Osteocyte (in vitro differentiated cells): Measurements from ENCODE around the gene BZW2. TPM values are rescaled to one million over a fixed set of nuclear protein-coding genes. Genes with fewer than 3 reads are reported as not detected.
"Not testable (repeated sequence)": the region's sequence is repeated elsewhere in the genome, so short reads cannot be mapped to it uniquely, and the experiment has no call there.

Experiments used
- DNase-seq: peaks from one replicate; pipeline ENCODE4 v3.0.0; 2021; ENCODE audit warnings: mixed read lengths; ENCODE audit not compliant: unreplicated experiment; ENCODE audit errors: extremely low spot score
- H3K27ac Mint-ChIP-seq: one replicate; pipeline ENCODE4 v1.8.0; 2021; ENCODE audit warnings: mild to moderate bottlenecking, mixed read lengths; ENCODE audit not compliant: unreplicated experiment
- H3K27me3 Mint-ChIP-seq: one replicate; pipeline ENCODE4 v1.8.0; 2021; ENCODE audit warnings: mixed read lengths; ENCODE audit not compliant: unreplicated experiment
- H3K36me3 Mint-ChIP-seq: one replicate; pipeline ENCODE4 v1.8.0; 2021; ENCODE audit warnings: mixed read lengths; ENCODE audit not compliant: unreplicated experiment
- H3K4me1 Mint-ChIP-seq: one replicate; pipeline ENCODE4 v1.8.0; 2021; ENCODE audit warnings: mixed read lengths; ENCODE audit not compliant: unreplicated experiment
- H3K4me3 Mint-ChIP-seq: one replicate; pipeline ENCODE4 v1.8.0; 2021; ENCODE audit warnings: mild to moderate bottlenecking, moderate library complexity, mixed read lengths; ENCODE audit not compliant: unreplicated experiment
- H3K9me3 Mint-ChIP-seq: one replicate; pipeline ENCODE4 v1.8.0; 2021; ENCODE audit warnings: mixed read lengths; ENCODE audit not compliant: unreplicated experiment
- CTCF ChIP-seq: fragments of 200-600 bp; sonication (generic); IDR thresholded peaks from 2 replicates; pipeline ENCODE4 v1.5.0; 2021; ENCODE audit warnings: antibody characterized with exemption, mild to moderate bottlenecking, moderate library complexity
- total RNA-seq: library from RNA; stranded (reverse); gene quantifications from 2 replicates; pipeline ENCODE4 v1.2.1, GENCODE V29; 2021

The BZW2 gene
- total RNA-seq, 1 donor from 2014 or later, result 61.3 TPM

DNA sequence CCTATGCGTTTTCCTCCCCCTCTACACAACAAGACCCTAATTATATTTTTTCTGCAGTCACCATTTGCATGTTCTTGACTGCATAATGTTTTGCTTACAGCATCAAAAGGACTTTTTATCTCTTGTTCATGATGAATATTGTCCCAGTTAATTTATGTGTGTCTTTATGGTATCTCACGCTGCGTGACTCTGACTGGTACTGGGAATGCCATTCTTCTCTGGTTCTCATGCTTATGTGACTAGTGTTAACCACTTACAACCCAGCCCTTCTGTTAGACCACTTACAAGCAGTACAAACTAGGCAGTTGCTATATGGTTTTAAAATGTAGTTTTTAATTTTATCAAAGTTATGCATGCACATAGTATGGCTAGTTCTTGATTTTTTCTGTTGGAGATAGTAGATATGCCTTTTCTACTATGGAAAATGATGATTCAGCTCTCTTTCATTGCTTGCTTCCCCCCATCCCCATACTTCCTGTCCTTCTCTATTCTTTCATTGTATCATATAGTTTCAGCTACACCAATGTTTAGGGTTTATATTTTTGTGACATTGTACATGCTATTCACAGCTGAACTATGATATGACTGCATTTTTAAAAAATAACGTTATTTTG is 24.9 kb downstream of the BZW2 start:
- Mint-ChIP-seq H3K9me3 (peaks cover 8% of the 10 kb centered on the region), H3K4me1 (peaks cover 37% of the 10 kb centered on the region), H3K27ac (peak overlapping the region; percentile 89), H3K4me3 (no peak overlapping the region), H3K27me3 (no peaks in the 10 kb centered on the region), H3K36me3 (peaks cover 34% of the 10 kb centered on the region)
- TF ChIP-seq CTCF, result no peak
- no peak for DNase-seq

DNA sequence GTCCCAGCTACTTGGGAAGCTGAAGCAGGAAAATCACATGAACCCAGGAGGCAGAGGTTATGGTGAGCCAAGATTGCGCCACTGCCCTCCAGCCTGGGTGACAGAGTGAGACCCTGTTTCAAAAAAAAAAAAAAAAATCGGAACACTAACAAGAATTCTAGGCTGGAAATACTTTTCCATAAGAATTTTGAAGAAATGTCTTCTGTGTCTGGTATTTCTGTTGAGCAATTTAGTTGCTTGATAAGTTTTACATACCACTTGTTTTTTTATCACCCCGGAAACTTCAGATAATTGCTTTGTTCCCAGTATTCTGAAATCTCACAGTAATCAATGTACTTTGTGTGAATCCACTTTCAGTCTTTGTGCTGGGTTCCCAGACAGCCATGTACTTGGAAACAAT is 25.8 kb downstream of the BZW2 start:
- Mint-ChIP-seq H3K4me3 (no peak overlapping the region), H3K27ac (no peak overlapping the region), H3K4me1 (peaks cover 37% of the 10 kb centered on the region), H3K36me3 (peaks cover 37% of the 10 kb centered on the region), H3K27me3 (no peaks in the 10 kb centered on the region), H3K9me3 (peaks cover 10% of the 10 kb centered on the region)
- DNase-seq, result no peak
- no peak for TF ChIP-seq CTCF

- H3K27me3 Mint-ChIP-seq, result no peaks in the 10 kb centered on the region
- no peak for DNase-seq
- H3K36me3 Mint-ChIP-seq, result peaks cover 43% of the 10 kb centered on the region
- no peak for TF ChIP-seq CTCF
- peaks cover 8% of the 10 kb centered on the region for H3K4me1 Mint-ChIP-seq
- no peak overlapping the region for H3K27ac Mint-ChIP-seq
- peaks cover 11% of the 10 kb centered on the region for H3K9me3 Mint-ChIP-seq
- no peak overlapping the region for H3K4me3 Mint-ChIP-seq
Measured at GRCh38 chr7:16675277-16675676, 29.3 kb downstream of the BZW2 start.

- Mint-ChIP-seq H3K4me3 (no peak overlapping the region), H3K36me3 (peaks cover 56% of the 10 kb centered on the region), H3K27me3 (no peaks in the 10 kb centered on the region)
Measured at GRCh38 chr7:16677978-16678494, 32.1 kb downstream of the BZW2 start.

DNA sequence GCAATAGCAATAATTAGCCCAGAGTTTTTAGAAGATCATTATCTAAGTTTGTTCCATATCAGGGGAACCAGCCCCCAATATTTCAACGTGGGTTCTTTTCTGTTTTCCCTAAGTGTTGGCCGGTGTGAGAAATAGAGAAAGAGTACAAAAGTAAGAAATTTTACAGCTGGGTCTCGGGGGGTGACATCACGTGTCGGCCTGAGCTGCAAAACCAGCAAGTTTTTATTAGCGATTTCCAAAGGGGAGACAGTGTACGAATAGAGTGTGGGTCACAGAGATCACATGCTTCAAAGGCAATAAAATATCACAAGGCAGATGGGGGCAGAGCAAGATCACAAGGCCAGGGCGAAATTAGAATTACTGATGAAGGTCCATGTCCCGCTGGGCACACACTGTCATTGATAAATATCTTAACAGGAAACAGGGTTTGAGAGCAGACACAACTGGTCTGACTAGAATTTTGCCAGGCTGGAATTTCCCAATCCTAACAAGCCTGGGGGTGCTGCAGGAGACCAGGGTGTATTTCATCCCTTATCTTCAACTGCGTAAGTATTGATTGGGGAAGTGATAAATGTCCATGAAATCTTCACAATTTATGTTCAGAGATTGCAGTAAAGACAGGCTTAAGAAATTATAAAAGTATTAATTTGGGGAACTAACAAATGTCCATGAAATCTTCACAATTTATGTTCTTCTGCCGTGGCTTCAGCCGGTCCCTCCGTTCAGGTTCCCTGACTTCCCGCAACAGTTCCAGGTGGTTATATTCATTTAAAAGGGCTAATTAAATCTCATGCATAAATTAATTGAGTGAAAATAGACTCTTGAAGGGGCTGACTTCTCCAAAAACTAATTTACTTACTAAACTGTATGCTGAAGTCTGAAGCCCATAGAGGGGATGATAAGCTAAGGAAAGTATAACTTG is 32.9 kb downstream of the BZW2 start:
- H3K27me3 Mint-ChIP-seq, H3K9me3 Mint-ChIP-seq, H3K4me3 Mint-ChIP-seq, DNase-seq, H3K4me1 Mint-ChIP-seq: not testable (repeated sequence)
- Mint-ChIP-seq H3K36me3 (peaks cover 56% of the 10 kb centered on the region), H3K27ac (peak overlapping the region; percentile 20)

More at GRCh38 chr7:16677978-16678494, 32.1 kb downstream of the BZW2 start:
- Mint-ChIP-seq H3K9me3 (peaks cover 4% of the 10 kb centered on the region), H3K4me1 (no peaks in the 10 kb centered on the region), H3K27ac (no peak overlapping the region)
- no peak for TF ChIP-seq CTCF
- no peak for DNase-seq
